Activated CD8-positive, alpha-beta memory T cell treated with anti-CD3 and anti-CD28 coated beads for 4 hours (primary cell): Measurements from ENCODE around the gene ISLR.

Experiments used
- DNase-seq, 2 donors: peaks; one replicate each; pipeline ENCODE4 v3.0.0-alpha.2; 2020; ENCODE audit warnings: low read depth in 2 of 2

ISLR gene

DNA sequence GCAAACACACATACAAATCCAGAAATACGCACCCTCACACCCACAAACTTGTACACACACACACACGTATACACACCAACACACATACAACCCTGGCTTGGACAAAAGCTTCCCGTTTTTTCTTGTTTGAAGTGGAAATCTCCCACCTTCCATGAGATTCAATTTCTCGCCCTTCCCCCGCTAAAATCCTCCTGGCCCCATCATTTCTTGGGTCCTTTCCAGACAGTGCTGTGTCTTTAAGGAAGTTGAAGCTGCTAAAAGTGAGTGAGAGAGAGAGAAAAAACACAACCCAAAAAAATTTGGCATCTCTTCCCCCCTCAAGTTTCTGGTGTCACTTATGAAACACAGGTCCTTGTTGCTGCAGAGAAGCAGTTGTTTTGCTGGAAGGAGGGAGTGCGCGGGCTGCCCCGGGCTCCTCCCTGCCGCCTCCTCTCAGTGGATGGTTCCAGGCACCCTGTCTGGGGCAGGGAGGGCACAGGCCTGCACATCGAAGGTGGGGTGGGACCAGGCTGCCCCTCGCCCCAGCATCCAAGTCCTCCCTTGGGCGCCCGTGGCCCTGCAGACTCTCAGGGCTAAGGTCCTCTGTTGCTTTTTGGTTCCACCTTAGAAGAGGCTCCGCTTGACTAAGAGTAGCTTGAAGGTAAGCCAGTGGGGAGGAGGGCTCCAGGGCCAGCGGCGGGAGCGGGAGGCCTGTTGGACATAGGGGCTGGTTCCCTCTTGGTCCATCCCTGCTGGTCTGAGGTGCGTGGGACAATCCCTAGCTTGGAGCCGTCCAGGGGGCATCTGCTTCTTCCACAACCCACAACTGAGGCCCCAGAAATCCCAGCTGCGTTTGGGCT lies at the start of gene ISLR:
Gene ISLR (plus strand): TSS at position 331 of the 839 bp plus-strand sequence. CDS start 1,149 bp downstream, outside the sequence.
- DNase-seq: no peak

- no peak for DNase-seq
These were observed 49.3 kb upstream of the ISLR start for GRCh38 chr15:74124196-74124595.

DNA sequence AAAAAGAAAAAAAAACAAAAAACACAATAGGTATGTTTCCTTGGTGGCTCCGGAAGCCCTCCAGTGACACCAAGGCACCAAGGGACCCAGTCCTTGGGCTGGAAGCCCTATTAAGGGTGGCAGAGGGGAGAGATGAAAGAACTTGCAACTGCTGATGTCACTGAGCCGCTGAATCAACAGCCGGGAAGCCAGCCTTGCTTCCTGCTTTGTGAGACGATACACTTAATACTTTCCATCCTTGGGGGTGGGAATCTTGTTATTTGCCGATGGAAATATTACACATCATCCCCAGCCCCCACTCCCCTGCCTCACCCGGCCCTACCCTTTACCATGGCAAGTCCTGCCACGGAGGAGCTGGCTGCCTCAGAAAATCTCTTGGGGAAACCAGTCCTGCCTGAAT lies 48.8 kb upstream of the ISLR start:
- no peak for DNase-seq

DNA sequence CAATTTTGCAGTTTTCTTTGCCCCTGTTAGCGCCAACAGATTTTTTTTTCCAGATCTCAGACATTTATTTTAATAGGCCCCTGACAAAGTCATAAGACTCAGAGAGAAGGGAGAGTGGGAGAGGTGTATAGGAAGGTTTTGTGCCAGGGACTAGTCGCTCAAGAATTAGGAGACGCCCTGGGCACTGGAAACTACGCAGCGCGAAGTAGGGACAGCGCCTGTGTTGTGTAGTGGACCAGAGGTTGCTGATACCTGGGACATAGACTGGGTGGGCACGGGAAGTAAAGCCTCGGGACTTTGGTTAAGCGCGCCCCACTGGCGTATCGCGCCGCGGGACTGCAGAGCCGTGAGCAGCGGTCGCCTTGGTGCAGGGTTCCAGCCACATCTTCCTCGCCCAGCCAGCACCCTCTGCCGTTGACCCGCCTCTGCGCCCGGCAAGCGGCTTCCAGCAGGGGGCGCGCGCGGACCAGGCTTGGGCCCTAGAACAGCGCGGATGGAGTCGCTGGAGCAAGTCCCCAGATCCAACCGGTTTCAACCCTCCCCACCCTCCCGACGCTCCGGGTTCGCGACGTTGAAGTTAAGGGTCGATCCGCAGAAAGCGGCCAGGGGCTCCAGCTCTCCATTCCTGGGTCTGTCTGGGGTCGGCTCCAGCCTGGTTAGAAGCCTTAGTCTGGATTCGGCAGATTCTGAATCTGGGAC lies 46.1 kb upstream of the ISLR start:
- peak; percentile 57 to 66 for DNase-seq

GRCh38 chr15:74127954-74128784 lies 45.3 kb upstream of the ISLR start:
- no peak for DNase-seq

GRCh38 chr15:74128785-74129585 lies 44.5 kb upstream of the ISLR start:
- DNase-seq: no peak

DNA sequence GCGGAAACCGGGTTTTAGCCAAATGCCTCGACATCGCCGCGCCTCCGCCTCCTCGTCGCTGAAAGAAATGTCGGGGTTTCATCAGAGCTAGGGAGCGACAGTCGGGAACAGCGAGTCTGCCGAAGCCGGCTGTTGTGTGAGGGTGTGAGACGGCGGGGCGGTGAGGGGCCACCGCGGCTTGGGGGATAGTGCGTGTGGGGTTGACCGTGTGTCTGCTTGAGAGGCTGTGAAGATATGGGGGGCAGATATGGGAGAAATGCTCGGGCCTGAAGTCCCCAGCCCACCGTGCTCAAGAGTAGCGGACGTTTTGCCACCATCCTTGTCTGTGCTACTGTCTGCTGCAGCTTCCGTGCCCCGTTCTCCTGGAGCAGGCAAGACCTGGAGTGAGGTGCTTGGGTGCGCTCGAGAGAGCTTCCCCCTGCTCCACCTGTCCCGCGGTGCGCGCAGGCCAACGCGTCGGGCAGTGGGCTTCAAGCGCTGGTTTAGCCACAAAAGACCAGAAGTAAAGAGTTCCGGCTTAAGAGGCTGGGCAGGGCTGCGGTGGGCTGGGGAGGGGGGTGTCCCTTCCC lies 43.8 kb upstream of the ISLR start:
- no peak for DNase-seq

GRCh38 chr15:74130155-74130848 lies 43.2 kb upstream of the ISLR start, which contains the start of gene ISLR2:
TSS of gene ISLR2 (plus strand) at chr15:74130586. CDS start at chr15:74132755, 2,169 bp downstream.
- DNase-seq: no peak

GRCh38 chr15:74130849-74131627 lies 42.5 kb upstream of the ISLR start:
- no peak for DNase-seq

- no peak for DNase-seq
These were observed 41.7 kb upstream of the ISLR start for GRCh38 chr15:74131628-74132413.

DNA sequence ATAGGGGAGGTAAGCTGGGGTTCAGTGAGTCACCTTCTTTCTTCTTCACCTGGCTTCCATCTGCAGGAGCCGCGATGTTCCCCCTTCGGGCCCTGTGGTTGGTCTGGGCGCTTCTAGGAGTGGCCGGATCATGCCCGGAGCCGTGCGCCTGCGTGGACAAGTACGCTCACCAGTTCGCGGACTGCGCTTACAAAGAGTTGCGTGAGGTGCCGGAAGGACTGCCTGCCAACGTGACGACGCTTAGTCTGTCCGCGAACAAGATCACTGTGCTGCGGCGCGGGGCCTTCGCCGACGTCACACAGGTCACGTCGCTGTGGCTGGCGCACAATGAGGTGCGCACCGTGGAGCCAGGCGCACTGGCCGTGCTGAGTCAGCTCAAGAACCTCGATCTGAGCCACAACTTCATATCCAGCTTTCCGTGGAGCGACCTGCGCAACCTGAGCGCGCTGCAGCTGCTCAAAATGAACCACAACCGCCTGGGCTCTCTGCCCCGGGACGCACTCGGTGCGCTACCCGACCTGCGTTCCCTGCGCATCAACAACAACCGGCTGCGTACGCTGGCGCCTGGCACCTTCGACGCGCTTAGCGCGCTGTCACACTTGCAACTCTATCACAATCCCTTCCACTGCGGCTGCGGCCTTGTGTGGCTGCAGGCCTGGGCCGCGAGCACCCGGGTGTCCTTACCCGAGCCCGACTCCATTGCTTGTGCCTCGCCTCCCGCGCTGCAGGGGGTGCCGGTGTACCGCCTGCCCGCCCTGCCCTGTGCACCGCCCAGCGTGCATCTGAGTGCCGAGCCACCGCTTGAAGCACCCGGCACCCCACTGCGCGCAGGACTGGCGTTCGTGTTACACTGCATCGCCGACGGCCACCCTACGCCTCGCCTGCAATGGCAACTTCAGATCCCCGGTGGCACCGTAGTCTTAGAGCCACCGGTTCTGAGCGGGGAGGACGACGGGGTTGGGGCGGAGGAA lies 40.5 kb upstream of the ISLR start:
- no peak for DNase-seq

DNA sequence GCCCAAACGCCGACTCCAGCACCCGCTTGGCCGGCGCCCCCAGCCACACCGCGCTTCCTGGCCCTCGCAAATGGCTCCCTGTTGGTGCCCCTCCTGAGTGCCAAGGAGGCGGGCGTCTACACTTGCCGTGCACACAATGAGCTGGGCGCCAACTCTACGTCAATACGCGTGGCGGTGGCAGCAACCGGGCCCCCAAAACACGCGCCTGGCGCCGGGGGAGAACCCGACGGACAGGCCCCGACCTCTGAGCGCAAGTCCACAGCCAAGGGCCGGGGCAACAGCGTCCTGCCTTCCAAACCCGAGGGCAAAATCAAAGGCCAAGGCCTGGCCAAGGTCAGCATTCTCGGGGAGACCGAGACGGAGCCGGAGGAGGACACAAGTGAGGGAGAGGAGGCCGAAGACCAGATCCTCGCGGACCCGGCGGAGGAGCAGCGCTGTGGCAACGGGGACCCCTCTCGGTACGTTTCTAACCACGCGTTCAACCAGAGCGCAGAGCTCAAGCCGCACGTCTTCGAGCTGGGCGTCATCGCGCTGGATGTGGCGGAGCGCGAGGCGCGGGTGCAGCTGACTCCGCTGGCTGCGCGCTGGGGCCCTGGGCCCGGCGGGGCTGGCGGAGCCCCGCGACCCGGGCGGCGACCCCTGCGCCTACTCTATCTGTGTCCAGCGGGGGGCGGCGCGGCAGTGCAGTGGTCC lies 39.7 kb upstream of the ISLR start:
- DNase-seq: no peak

GRCh38 chr15:74134387-74135027 lies 39.0 kb upstream of the ISLR start:
- no peak for DNase-seq

DNA sequence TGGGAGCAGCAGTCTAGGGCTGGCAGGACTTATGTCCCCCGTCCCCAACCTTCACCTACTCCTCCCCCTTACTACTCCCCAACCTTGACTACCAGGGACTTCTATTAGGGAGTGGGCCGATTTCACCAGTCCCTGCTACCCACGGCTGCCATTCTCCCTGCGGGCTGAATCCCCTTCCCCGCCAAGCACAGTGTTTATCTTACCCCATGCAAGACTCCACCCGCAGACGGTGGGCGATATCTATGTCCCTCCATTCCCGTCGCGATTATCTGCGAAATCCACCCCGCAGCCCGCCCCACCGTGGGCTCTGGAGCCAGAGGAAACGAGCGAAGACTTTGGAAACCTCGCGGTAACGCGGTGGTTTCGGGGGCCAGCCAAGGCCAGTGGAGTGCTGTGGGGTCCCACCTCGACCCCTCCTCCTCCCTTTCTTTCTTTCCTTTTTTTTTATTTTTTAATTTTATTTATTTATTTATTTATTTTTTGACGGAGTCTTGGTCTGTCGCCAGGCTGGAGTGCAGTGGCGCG lies 38.4 kb upstream of the ISLR start:
- DNase-seq: no peak

GRCh38 chr15:74136540-74136813 lies 37.0 kb upstream of the ISLR start:
- no peak for DNase-seq

DNA sequence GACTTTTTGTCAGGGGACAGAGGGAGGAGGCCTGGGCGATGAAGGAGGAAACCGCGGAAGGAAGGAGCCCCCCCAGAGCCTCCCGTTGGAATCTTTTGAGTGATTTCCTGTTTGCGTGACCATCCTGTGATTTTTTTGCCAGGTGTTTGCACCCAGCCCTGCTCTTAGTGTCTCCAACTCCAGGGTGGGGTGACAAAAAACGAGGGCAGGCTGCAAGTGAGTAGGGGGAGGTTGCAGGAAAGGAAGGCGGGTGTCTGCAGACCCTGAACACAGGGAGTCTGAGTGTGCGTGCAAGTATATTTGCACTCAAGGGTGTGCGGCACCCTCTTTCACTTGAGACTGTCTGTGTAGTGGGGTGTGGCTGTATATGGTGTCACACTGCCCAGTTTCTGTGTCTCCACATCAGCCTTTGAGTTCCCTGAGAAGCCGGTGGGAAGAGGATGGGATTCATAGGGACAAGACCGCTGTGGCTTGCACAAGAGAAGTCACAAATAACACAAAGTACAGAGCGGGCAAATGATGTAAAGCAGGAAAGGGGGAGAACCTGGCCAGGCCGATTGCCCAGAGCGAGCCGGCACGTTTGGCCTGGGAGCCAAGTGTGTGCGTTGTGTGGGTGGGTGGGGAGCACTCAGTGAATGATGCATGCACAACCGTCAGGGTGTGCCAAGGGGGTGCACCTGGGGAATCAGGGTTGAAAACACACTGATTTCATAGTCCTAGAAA lies 36.5 kb upstream of the ISLR start:
- no peak for DNase-seq
